GM19395 (cell line): ENCODE data around the gene AXL.
"Not testable (repeated sequence)": the region's sequence is repeated elsewhere in the genome, so short reads cannot be mapped to it uniquely, and the experiment has no call there.

ENCODE experiments used
- ATAC-seq: cut with Tn5 transposase; IDR thresholded peaks from one replicate; pipeline ENCODE4 v1.9.1; 2021; ENCODE audit warnings: mild to moderate bottlenecking, moderate library complexity; ENCODE audit not compliant: unreplicated experiment

Gene AXL

DNA sequence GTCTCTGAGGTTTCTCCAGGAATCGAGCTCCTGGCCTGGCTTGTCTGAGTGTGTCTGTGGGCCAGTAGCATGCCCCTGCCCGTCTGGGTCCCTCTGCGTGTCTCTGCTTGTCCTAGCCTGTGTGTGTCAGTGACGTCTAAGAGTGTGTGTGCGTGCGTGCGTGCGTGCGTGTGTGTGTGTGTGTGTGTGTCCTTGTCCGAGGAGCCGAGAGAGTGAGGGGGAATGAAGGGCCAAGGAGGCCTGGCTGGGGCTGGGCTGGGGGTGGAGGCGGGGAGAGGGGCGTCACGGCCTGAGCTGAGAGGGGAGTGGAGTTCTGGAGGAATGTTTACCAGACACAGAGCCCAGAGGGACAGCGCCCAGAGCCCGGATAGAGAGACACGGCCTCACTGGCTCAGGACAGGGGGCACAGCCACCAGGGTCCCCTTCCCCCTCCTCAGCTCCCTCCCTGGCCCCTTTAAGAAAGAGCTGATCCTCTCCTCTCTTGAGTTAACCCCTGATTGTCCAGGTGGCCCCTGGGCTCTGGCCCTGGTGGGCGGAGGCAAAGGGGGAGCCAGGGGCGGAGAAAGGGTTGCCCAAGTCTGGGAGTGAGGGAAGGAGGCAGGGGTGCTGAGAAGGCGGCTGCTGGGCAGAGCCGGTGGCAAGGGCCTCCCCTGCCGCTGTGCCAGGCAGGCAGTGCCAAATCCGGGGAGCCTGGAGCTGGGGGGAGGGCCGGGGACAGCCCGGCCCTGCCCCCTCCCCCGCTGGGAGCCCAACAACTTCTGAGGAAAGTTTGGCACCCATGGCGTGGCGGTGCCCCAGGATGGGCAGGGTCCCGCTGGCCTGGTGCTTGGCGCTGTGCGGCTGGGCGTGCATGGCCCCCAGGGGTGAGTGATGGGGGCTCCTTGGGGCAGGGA is at the start of gene AXL:
TSS of gene AXL (plus strand) at position 609 of the 893 bp plus-strand sequence. CDS start at position 779, 170 bp downstream.
- ATAC-seq, result no peak

DNA sequence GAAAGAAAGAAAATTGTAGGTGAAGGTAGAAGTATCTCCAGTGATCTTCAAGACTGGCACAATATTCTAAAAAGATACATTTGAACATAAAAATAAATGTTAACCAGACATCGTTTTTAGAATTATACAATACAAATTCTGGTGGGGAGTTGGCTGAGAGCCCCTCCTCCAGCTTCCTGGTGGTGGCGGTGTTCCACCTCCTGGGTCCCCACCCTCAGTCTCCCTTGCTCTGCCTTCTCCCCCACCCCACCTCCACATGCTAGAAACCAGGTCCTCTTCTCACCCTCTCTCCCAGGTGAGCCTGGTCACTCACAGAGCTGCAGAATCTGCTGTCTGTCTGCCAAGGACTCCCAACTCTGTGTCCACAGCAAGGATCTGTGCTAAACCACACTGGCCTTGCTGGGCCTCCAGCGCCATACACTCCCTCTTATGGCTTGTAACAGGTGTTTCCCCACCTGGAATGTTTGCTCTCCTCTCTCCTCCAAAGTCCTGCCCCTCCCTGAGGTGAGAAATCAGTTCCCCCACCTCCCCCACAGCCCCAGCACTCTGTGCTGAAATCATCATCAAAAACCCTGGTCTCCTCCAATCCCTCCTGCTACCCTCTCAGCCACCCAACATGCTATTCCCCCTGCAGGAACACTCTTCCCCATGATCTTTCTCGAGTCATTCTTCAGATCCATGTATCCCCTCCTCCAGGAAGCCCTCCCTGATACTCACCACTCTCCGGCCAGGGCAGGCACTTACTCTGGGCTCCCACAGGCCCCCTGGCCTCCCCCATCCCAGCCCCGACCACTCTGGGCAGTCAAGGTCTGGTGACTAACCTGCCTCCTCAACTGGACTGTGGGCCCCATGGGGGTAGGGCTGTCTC is 46.5 kb upstream of the AXL start:
- ATAC-seq, result no peak

DNA sequence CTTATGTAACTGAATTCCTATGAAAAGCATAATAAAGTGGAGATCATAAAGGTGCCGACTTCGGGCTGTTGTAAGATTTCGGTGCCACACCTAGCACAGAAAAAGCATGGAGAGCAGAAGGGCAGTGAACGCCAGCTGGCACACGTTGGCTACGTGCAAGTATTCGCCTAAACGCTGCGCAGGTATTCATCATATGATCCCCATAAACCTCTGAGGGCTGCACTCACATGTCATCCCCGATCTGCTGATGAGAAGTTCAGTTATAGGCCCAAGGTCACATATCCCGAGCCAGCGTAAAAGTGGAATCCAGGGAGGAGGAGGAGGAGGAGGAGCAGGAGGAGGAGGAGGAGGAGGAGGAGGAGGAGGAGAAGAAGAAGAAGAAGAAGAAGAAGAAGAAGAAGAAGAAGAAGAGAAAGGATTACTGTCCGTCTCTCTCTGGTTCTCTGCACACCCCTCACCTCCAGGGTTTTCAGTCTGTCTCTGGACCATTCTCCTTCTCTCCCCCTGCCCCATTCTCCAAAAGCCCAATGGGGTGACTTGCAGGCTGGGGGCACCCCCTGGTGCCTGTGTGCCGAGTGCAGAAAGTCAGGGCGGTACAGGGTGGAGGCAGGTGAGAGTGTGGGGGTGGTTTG is 44.6 kb upstream of the AXL start:
- ATAC-seq, result no peak

DNA sequence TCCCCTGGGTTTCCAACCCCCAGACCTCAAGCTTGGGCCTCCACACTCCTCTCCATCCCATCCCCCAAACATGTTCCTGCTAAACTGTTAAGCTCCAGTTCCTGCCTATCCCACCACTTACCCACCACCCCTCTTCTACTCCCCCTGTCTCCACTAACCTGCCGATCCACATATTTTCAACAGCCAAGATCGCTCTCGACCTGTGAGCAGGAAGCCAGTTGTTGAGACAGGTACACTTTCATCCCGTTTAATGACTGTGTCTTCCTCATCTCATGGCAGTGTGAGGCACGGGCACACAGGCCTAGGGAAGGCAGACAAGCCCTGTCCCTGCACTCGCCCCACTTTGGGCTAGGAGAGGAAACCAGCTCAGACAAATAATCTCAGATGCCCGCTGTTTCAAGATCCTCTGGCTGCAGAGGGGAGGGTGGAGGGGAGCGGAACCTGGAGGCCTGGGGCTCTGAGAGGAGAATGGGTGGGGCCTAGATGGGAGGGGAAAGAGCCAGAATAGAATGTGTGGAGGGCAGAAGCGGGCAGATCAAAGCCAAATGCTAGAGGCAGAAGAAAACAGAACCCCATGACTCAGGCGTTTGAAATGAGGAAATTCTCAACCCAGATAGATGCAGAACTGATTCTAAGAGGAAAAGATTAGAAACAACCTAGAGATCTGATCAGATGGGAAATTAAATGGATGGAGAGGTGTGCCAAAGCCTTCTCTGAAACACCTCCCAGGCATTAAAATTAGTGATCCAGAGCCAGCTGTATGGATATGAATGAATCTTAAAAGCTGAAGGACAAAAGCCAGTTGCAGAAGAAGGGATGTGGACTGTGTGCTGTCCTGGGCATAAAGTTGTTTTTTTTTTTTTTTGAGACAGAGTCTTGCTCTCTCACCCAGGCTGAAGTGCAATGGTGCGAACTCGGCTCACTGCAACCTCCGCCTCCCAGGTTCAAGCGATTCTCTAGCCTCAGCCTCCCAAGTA is 42.9 kb upstream of the AXL start:
- ATAC-seq, result no peak

DNA sequence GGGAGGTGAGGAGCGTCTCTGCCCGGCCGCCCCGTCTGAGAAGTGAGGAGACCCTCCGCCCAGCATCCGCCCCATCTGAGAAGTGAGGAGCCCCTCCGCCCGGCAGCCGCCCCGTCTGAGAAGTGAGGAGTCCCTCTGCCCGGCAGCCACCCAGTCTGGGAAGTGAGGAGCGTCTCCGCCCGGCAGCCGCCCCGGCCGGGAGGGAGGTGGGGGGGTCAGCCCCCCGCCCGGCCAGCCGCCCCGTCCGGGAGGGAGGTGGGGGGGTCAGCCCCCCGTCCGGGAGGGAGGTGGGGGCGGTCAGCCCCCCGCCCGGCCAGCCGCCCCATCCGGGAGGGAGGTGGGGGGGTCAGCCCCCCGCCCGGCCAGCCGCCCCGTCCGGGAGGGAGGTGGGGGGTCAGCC is 38.9 kb upstream of the AXL start:
- not testable (repeated sequence) for ATAC-seq

DNA sequence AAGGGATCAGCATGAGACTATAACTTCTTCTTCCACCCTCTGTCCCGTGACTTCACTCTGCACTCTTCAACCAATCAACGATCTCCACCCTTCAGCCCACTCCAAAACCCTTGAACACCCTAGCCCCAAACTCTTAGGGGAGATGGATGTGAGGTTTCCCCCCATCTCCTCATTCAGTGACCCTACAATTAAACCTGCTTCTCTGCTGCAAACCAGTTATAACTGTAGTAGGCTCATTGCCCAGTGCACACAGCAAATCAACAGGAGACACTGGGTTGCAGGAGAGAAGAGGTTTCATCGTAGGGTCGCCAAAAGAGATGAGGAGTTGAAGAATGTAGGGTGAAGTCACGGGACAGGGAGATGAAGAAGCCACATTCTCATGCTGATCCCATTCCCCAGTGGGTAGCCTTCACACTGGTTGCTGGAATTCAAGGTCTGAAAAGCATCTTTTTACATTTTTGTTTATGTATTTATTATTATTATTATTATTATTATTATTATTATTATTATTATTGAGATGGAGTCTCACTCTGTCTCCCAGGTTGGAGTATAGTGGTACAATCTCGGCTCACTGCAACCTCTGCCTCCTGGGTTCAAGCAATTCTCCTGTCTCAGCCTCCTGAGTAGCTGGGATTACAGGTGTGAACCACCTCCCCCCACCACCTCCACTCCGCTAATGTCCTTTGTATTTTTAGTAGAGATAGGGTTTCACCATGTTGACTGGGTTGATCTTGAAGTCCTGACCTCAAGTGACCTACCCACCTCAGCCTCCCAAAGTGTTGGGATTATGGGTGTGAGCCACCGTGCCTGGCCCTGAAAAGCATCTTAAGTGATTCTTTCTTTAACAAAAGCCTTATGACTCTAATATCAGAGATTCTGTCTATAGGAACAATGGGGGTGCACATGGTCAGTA is 31.8 kb upstream of the AXL start:
- no peak for ATAC-seq

DNA sequence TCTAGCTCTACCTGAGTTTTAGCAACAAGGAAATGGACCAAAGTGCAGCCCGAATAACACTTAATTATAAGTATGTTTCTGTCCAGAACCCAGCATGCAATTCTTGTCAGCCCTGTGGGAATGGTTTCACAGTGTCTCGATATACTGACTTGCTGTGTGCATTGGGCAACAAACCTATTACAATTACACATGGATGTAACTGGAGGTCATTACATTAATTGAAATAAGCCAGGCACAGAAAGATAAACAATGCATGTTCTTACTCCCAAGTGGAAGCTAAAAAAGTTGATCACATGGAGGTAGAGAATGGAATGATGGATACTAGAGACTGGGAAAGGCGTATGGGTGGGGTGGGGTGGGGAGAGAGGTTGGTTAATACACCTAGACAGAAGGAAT is 31.1 kb upstream of the AXL start:
- ATAC-seq, result no peak

DNA sequence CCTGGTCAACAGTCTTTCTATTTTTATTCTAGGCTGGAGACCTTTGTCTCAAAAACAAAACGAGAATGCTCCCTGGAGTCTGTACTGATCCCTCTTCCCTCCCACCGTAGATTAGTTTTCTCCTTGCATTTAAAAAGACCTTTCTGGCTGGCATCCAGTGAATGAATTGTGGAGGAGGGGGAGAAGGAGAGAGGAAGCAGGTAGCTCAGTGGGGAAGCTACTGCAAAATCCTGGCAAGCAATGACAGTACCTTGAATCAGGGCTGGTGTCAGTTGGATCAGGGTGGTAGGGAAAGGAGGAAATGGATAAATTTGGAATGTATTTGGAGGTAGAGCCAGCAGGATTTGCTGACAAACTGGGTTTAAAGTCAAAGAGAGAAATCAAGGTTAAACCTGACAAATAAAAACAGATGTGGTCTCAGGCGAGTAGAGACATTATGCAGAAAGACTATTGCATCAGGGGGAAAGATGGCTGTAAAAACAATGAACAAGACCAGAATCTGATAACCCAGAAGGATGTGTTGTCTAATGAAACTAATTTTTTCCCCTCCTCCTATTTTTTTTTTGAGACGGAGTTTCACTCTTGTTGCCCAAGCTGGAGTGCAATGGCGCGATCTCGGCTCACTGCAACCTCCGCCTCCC is 29.5 kb upstream of the AXL start:
- no peak for ATAC-seq

DNA sequence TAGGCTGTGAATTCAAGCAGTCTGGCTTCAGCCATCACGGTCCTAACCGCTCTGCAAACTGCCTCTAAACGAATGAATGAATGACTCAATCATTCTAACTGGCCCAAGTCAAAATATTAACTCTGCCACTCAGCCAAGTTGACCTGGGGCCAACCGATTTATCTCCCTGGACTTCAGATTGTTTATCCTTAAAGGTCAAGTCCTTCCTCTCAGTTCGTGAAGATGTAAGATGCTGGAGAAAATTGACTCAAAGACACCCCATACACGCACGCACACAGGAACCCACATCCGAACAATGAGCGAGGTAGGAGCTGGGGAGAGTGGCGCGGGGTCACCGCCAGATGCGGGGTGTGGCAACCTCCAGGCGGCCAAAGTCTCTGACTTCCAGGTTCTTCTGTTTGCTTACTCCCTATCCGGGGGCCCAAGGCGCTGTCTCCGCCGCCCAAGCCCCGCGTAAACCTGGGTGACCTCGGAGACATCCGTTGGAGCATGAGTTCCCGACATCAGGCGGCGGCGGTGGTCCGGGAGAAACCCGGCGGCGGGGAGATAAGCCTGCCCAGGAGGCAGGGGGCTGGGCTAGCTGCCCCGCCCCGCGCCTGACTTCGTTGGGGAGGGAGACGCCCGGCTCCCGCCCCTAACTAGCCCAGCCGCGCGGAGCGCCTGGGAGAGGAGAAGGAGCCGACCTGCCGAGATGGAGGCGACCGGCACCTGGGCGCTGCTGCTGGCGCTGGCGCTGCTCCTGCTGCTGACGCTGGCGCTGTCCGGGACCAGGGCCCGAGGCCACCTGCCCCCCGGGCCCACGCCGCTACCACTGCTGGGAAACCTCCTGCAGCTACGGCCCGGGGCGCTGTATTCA is 26.2 kb upstream of the AXL start, which contains the start of gene CYP2S1:
TSS of gene CYP2S1 (plus strand) at position 646 of the 856 bp plus-strand sequence. CDS start at position 692, 46 bp downstream.
- no peak for ATAC-seq

DNA sequence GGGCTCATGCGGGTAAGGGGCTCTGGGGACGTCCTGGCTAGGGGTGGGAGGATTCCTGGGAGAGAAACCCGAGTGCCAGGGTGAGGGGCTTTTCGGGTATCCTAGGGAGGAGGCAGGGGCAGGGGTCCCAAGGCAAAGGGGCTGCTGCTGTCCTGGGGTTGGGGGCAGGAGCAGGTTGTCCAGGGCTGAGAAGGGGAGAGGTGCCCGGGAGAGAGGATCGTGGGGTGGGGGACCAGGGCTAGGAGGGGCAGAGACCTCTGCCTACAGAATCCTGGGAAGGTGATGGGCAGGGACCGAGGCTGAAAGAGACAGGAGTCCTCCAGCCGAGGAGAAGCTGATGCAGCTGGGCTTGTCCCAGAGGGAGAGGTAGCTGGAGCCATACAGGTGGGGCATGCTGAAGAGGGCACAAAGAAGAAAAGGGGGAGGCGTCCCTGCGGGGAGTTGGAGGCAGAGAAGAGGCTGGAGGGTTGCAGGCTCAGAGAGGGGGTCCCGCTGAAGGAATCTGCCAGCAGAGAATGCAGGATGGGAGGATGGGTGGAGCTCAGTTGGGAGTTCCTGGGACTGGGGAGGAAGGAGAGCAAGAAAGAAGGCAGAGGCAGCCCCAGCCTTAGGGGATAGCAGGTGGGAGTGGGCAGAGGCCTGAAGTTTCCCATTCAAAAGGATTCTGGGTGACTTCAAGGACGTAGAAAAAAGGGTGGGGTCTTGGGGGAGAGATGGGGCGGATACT is 25.4 kb upstream of the AXL start:
- no peak for ATAC-seq

DNA sequence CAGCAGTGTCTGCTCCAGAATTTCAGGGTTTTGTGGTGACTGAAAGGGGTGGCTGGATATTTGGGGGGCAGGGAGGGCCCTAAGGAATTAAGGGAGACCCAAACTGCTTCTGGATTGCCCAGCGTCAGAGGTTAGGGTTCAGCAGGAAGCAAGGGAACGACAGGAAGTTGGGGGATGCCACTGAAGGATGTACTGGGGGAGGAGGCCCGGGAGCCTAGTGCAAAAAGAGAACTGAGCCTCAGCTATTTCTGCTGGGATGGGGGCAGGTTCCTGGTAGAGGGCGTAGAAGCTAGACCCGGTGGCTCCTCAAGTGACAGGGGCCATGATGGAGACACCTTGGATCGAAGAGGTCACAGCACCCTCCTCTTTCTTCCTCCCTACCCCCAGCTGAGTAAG is 24.9 kb upstream of the AXL start:
- no peak for ATAC-seq

DNA sequence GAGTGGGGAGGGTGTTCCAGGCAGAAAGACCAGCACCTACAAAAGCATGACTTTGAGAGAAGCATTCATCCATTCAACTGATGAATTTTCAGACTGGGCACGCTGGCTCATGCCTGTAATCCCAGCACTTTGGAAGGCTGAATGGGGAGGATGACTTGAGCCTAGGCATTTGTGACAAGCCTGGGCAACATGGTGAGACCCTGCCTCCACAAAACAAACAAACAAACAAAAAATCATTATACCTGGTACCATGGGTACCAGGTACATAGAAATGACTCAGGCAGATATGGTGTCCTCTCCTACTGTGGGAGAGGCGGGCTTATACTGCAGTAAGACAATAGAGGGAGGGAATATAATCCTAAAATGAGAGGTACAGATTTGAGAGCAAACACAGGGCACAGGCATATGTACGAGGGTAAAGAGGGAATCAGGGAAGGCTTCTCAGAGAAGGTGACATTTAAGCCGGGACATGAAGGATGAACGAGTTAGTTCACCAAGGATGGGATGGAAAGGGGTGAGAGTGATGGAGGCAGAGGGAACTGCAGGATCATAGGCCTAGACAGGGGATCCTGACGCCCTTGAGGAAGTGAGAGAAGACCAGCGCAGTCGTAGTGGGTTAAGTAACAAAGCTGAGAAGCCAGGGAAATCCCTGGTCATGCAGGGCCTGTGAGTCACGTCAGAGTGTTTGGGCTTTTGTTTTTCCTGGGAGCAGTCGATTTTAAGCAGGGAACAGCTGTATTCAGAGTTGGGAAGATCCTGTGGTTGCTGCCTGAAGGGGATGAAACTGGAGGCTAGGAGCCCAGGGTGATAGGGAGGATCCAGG is 23.1 kb upstream of the AXL start:
- no peak for ATAC-seq

DNA sequence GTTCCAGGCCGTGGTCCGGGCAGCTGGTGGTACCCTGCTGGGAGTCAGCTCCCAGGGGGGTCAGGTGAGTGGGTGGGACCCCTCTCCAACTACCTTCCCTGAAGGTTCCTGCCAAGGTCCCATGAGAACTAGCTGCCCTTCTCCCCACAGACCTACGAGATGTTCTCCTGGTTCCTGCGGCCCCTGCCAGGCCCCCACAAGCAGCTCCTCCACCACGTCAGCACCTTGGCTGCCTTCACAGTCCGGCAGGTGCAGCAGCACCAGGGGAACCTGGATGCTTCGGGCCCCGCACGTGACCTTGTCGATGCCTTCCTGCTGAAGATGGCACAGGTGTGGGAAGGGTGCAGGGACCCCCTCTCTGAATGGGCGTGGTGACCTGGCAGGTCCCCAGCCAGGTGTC is 20.5 kb upstream of the AXL start:
- no peak for ATAC-seq

DNA sequence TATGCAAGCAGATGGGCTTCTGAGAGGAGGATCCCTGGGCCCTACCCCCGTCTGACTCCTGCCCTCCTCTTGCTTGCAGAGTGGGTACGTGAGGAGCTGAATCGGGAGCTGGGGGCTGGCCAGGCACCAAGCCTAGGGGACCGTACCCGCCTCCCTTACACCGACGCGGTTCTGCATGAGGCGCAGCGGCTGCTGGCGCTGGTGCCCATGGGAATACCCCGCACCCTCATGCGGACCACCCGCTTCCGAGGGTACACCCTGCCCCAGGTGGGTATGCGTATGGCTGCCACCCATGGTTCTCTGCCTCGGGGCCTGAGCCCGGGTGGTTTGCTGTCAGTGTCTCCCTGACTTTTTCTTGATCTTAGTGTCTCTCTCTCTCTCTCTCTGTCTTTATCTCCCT is 15.7 kb upstream of the AXL start:
- no peak for ATAC-seq

DNA sequence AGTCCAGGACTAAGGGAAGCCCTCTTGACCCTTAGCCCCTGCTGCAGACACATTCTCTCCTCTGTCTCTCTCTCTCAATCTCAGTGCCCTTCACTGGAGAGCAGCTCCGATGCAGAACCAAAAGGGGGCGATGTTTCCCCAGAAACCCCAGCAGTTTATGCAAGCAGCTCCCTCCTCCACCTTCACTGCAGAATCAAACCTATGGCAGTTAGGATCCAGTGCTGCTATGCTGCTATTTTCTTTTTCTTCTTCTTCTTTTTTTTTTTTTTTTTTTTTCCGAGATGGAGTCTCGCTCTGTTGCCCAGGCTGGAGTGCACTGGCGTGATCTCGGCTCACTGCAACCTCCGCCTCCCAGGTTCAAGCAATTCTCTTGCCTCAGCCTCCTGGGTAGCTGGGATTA is 14.7 kb upstream of the AXL start:
- ATAC-seq, result not testable (repeated sequence)

DNA sequence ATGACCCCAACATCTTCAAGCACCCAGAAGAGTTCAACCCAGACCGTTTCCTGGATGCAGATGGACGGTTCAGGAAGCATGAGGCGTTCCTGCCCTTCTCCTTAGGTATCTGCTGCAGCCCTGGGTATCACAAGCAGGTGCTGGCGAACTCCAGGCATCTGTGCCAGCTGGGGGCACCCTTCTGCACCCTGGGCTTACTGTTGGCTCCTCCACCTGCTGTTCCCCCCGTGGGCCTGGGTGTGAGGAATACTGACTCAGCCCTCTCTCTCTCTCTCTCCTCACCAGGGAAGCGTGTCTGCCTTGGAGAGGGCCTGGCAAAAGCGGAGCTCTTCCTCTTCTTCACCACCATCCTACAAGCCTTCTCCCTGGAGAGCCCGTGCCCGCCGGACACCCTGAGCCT is 13.0 kb upstream of the AXL start:
- ATAC-seq, result no peak
